B cell (primary cell): ENCODE measurements around the gene DRICH1. TPM values are rescaled to one million over a fixed set of nuclear protein-coding genes. Genes with fewer than 3 reads are reported as not detected.

Experiments used
- ATAC-seq: fragments of 200-7000 bp; cut with Tn5 transposase; one replicate; pipeline ENCODE4 v1.10.0; 2021; ENCODE audit warnings: low read depth, mild to moderate bottlenecking, moderate number of reproducible peaks, moderate library complexity
- CTCF ChIA-PET: fragments of 350-600 bp; sonication (Branson Sonifier 250); formaldehyde crosslinking; loops from one replicate; lab custom pipeline; 2021; ENCODE audit warnings: antibody characterized with exemption, inconsistent platforms; lab: Charles Lee
- POLR2A ChIA-PET: fragments of 350-600 bp; sonication (Branson Sonifier 250); formaldehyde crosslinking; loops from one replicate; lab custom pipeline; 2021; ENCODE audit warnings: antibody characterized with exemption; lab: Charles Lee
- DNase-seq: peaks from one replicate; pipeline ENCODE4 v3.0.0; 2013
- H2AFZ ChIP-seq: 2 replicates; pipeline ENCODE4 v1.6.1; 2012; ENCODE audit warnings: mild to moderate bottlenecking, low read depth, low read length; ENCODE audit not compliant: insufficient read depth, poor library complexity, severe bottlenecking
- H3K27ac ChIP-seq, 2 donors: 1 replicate in 1 of 2; 2 replicates in 1 of 2; pipeline ENCODE4 v1.5.1; 2012 to 2013; ENCODE audit warnings: low read length in 2 of 2, mild to moderate bottlenecking in 2 of 2, moderate library complexity in 1 of 2
- H3K27me3 ChIP-seq, 4 experiments: fragments of 200-600 bp in 1 of 4; sonication (generic) in 1 of 4; replicated peaks in 1 of 4; 1 replicate in 2 of 4; 2 replicates in 2 of 4; pipeline versions ENCODE4 v1.6.1 to v1.7.0; 2013 to 2016; ENCODE audit warnings: low read length in 3 of 4, mild to moderate bottlenecking in 2 of 4, mixed read lengths in 1 of 4, moderate library complexity in 1 of 4; ENCODE audit not compliant: insufficient read depth in 4 of 4, control insufficient read depth in 3 of 4; ENCODE audit errors: control extremely low read depth in 1 of 4
- H3K36me3 ChIP-seq, 2 experiments: replicated peaks in 1 of 2; 1 replicate in 1 of 2; 2 replicates in 1 of 2; pipeline versions ENCODE4 v1.6.1 to v1.7.1; 2013; ENCODE audit warnings: low read length in 1 of 2; ENCODE audit not compliant: insufficient read depth in 2 of 2, control insufficient read depth in 1 of 2; ENCODE audit errors: control extremely low read depth in 1 of 2, extremely low read depth in 1 of 2
- H3K4me1 ChIP-seq, 2 donors: fragments of 200-600 bp in 1 of 2; sonication (generic) in 1 of 2; 1 replicate in 1 of 2; 2 replicates in 1 of 2; pipeline versions ENCODE4 v1.5.1 to v1.6.1; 2013 to 2017; ENCODE audit warnings: low read length in 2 of 2; ENCODE audit not compliant: control insufficient read depth in 2 of 2, insufficient read depth in 2 of 2
- H3K4me2 ChIP-seq: replicated peaks from 2 replicates; pipeline ENCODE3; 2012; ENCODE audit warnings: mild to moderate bottlenecking, low read depth, low read length; ENCODE audit not compliant: poor library complexity, severe bottlenecking
- H3K4me3 ChIP-seq, 5 experiments: fragments of 200-600 bp in 1 of 5; sonication (generic) in 1 of 5; 1 replicate in 3 of 5; 2 replicates in 2 of 5; pipeline versions ENCODE4 v1.5.1 to v1.7.0; 2011 to 2016; ENCODE audit warnings: low read length in 4 of 5, mild to moderate bottlenecking in 4 of 5, low read depth in 2 of 5, control low read depth in 1 of 5, moderate library complexity in 1 of 5; ENCODE audit not compliant: insufficient read depth in 1 of 5; ENCODE audit errors: control extremely low read depth in 1 of 5, extremely low read depth in 1 of 5
- H3K79me2 ChIP-seq: fragments of 200-600 bp; sonication (generic); one replicate; pipeline ENCODE4 v1.6.0; 2016; ENCODE audit warnings: low read length; ENCODE audit not compliant: control insufficient read depth, insufficient read depth
- H3K9ac ChIP-seq: fragments of 200-600 bp; sonication (generic); 2 replicates; pipeline ENCODE4 v1.6.1; 2017; ENCODE audit warnings: mild to moderate bottlenecking, low read length, moderate library complexity
- H3K9me3 ChIP-seq, 3 donors: one replicate each; pipeline versions ENCODE4 v1.6.1 to v1.7.1; 2013; ENCODE audit warnings: low read length in 2 of 3; ENCODE audit not compliant: control insufficient read depth in 2 of 3, insufficient read depth in 1 of 3; ENCODE audit errors: control extremely low read depth in 1 of 3
- H4K20me1 ChIP-seq: 2 replicates; pipeline ENCODE4 v1.6.0; 2012; ENCODE audit warnings: mild to moderate bottlenecking, low read length; ENCODE audit not compliant: insufficient read depth, control insufficient read depth, poor library complexity, severe bottlenecking
- H3K27ac Mint-ChIP-seq: one replicate; pipeline ENCODE4 v1.8.0; 2021; ENCODE audit warnings: mixed read lengths
- H3K27me3 Mint-ChIP-seq: one replicate; pipeline ENCODE4 v1.8.0; 2021; ENCODE audit warnings: mixed read lengths
- H3K4me1 Mint-ChIP-seq: one replicate; pipeline ENCODE4 v1.8.0; 2021; ENCODE audit warnings: mixed read lengths
- H3K4me3 Mint-ChIP-seq: one replicate; pipeline ENCODE4 v1.8.0; 2021; ENCODE audit warnings: mixed read lengths
- H3K9me3 Mint-ChIP-seq: one replicate; pipeline ENCODE4 v1.8.0; 2022; ENCODE audit warnings: mixed read lengths; ENCODE audit not compliant: insufficient read depth
- EZH2 ChIP-seq: IDR thresholded peaks from 2 replicates; pipeline ENCODE4 v1.6.1; 2012; ENCODE audit warnings: borderline replicate concordance, low read depth, mild to moderate bottlenecking, moderate library complexity, low read length; ENCODE audit not compliant: insufficient read depth, poor library complexity, severe bottlenecking
- WGBS: methylation state at CpG from one replicate; pipeline ENCODE4 v1.1.5; 2013; ENCODE audit warnings: missing lambda C conversion rate; ENCODE audit not compliant: insufficient coverage; 5-methylcytosine and 5-hydroxymethylcytosine counted together
- intact Hi-C: fragments of 100-400 bp; cut with micrococcal nuclease; formaldehyde crosslinking; loops from one replicate; pipeline ENCODE4 v1.10.0; 2022
- polyA plus RNA-seq: library from polyadenylated mRNA; depleted of rRNA; stranded (reverse); fragments of >200 nt; gene quantifications from 2 replicates; pipeline ENCODE4 v1.2.3, GENCODE V29; 2012
- total RNA-seq, 2 donors: library from RNA; stranded (reverse); fragments of 120-200 nt in 1 of 2; gene quantifications; 1 replicate in 1 of 2; 2 replicates in 1 of 2; pipeline versions ENCODE4 v1.2.3 to v1.2.4, GENCODE V29; 2013 to 2022
- TF ChIP-seq, protein P1 (sequence below): fragments of 200-600 bp; IDR thresholded peaks from one replicate; pipeline ENCODE4 v1.8.0; 2022; ENCODE audit warnings: antibody characterized with exemption, mild to moderate bottlenecking

Gene DRICH1
- total and polyA plus RNA-seq, 2 donors (not counting 1 experiment from before 2014, with no cell fraction given) = 0.37 to 1.5 TPM

DNA sequence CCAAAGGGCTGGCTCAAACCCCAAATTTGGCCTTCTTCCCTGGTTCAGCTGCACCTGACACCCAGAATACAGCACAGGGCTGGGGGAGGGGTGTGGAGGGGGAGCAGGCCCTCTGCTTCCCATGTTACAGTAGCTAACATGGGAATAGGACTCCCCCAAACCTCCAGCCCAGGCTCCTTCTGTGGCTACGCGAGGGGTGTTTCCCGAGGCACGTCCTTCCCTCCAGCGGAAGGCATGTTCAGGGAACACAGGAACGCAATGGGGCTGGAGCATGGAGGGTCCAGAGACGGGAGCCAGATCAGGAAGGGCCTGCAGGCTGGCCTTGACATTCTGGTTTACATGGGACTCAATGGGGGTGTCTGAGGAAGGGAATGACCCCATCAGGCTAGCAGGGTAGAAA, 40.3 kb downstream of the DRICH1 start:
- no peak overlapping the region for H3K4me2 ChIP-seq
- no peak overlapping the region for H3K4me3 ChIP-seq
- no peaks in the 10 kb centered on the region for H4K20me1 ChIP-seq
- no peaks in the 10 kb centered on the region for H3K4me1 ChIP-seq
- intact Hi-C loops = loop anchor here (5.0 kb wide), 1 partner anchor 50 kb away; no protein-coding TSS in a partner anchor
- DNase-seq (no peak), ATAC-seq (no peak)
- H3K9me3 Mint-ChIP-seq = no peaks in the 10 kb centered on the region
- no peak overlapping the region for H3K9ac ChIP-seq
- H3K27ac ChIP-seq = no peak overlapping the region
- CTCF ChIA-PET = interaction anchor here (0.6 to 1.8 kb wide), 20 partner anchors 8 to 278 kb away, joined by 3 to 7 read pairs (median 4); partner anchors contain the start of gene IGLL1
- H3K79me2 ChIP-seq = no peaks in the 10 kb centered on the region
- no peaks in the 10 kb centered on the region for H3K36me3 ChIP-seq
- H3K4me1 Mint-ChIP-seq = peaks cover 4% of the 10 kb centered on the region
- no peak overlapping the region for H3K27ac Mint-ChIP-seq
- TF ChIP-seq, protein P1, sequence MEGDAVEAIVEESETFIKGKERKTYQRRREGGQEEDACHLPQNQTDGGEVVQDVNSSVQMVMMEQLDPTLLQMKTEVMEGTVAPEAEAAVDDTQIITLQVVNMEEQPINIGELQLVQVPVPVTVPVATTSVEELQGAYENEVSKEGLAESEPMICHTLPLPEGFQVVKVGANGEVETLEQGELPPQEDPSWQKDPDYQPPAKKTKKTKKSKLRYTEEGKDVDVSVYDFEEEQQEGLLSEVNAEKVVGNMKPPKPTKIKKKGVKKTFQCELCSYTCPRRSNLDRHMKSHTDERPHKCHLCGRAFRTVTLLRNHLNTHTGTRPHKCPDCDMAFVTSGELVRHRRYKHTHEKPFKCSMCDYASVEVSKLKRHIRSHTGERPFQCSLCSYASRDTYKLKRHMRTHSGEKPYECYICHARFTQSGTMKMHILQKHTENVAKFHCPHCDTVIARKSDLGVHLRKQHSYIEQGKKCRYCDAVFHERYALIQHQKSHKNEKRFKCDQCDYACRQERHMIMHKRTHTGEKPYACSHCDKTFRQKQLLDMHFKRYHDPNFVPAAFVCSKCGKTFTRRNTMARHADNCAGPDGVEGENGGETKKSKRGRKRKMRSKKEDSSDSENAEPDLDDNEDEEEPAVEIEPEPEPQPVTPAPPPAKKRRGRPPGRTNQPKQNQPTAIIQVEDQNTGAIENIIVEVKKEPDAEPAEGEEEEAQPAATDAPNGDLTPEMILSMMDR = no peak
- WGBS = 93% methylated on average over 7 of the region's 7 CpGs
- POLR2A ChIA-PET = no interaction called here
- H3K27me3 Mint-ChIP-seq = no peaks in the 10 kb centered on the region
- H3K27me3 ChIP-seq = peaks cover 0 to 10% (median 0%) of the 10 kb centered on the region in 4 experiments
- H2AFZ ChIP-seq = no peak overlapping the region
- H3K9me3 ChIP-seq = peaks cover 0 to 6% (median 0%) of the 10 kb centered on the region in 3 donors
- no peak overlapping the region for H3K4me3 Mint-ChIP-seq

DNA sequence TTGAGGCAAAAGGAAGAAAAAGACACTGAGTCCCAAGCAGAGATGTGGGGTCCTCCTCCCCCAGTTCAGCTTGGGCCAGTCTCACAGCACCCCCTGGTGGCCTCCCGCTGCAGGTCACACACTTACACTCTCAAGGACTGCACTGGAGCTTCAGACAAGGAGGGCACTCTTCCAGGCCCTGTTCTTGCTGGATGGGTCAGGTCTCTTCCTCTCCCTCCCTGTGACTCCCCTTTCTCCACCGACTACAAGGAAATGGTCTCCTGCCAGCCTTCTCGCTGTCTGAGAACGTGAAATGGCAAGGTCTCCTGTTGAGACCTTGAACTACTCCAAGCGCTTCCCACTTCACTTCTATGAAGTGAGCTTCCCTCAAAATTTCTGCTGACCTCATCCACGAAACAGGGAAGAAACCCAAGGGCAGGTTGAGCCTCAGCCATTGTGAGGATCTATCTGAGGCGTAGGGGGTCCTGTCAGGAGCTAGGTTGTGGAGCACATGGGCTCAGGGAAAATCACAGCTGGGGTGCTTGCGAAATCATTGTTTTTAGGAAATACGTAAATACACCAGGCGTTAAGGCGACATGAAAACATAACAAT, 40.8 kb downstream of the DRICH1 start:
- WGBS = 44% methylated on average over 10 of the region's 11 CpGs
- Mint-ChIP-seq H3K4me1 (peaks cover 4% of the 10 kb centered on the region), H3K27me3 (no peaks in the 10 kb centered on the region), H3K9me3 (no peaks in the 10 kb centered on the region), H3K4me3 (no peak overlapping the region), H3K27ac (no peak overlapping the region)
- Histone ChIP-seq H3K36me3 (no peaks in the 10 kb centered on the region), H3K79me2 (no peaks in the 10 kb centered on the region), H3K4me3 (no peak overlapping the region), H2AFZ (no peak overlapping the region), H3K27ac (no peak overlapping the region), H3K4me2 (no peak overlapping the region), H3K9ac (no peak overlapping the region), H4K20me1 (no peaks in the 10 kb centered on the region), H3K27me3 (peaks cover 0 to 10% (median 0%) of the 10 kb centered on the region in 4 experiments), H3K9me3 (peaks cover 0 to 6% (median 0%) of the 10 kb centered on the region in 3 donors), H3K4me1 (no peaks in the 10 kb centered on the region)
- intact Hi-C loops = loop anchor here (5.0 kb wide), 1 partner anchor 49 kb away; no protein-coding TSS in a partner anchor
- POLR2A ChIA-PET = interaction anchor here (0.6 kb wide), 1 partner anchor 419 kb away, joined by 6 read pairs; no protein-coding TSS in a partner anchor
- CTCF ChIA-PET = interaction anchor here (0.6 to 1.8 kb wide), 21 partner anchors 9 to 281 kb away, joined by 3 to 7 read pairs (median 4); partner anchors contain the start of gene IGLL1
- DNase-seq (peak; percentile 73), ATAC-seq (peak; percentile 66)
- TF ChIP-seq, protein P1 = peak; percentile 85
- TF ChIP-seq EZH2 = no peak
